CD4-positive, alpha-beta T cell treated with Interferon alpha-2 for 1 hour (primary cell): ENCODE data around the gene GABRG3.

Experiments used
- DNase-seq, 2 donors: peaks; one replicate each; pipeline ENCODE4 v3.0.0-alpha.2; 2020 to 2022

GABRG3 gene

DNA sequence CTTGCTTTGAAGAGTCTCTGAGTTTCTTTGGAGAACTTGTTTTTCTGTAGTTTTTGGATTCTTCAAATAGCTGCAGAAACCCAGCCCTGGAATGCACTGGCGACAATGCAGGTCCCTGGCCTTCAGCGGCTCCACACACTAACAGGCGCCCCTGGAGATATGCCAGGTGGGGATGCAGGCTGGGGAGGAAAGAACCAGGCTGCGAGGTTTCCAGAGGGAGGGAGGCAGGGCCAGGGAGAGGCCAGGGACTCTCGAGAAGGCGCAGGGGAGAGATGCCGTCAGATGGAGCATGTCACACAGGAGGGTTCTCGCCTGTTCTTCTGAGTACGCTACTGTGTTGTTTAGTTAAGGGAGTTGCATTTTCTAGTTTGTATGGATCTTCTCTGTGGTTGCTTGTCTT is 283.1 kb downstream of the GABRG3 start:
- DNase-seq: no peak

DNA sequence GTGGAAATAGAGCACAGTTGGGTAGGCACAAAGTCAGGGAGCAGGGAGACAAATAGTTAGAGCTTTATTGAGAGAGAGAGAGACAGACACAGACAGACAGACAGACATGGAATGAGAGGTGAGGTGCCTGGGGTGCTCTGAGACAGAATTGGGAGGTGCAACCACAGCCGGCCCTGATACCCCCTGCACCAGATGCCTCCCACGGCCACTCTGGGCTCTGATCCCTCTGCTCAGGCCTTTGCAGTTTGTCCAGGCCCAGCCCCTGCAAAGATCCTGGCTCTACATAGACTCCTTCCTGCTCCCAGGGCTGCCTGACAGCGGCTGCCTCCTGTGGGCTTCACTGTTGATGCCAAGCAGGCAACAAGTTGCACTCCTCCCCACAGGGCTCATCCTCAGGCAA is 283.8 kb downstream of the GABRG3 start:
- DNase-seq: no peak

DNA sequence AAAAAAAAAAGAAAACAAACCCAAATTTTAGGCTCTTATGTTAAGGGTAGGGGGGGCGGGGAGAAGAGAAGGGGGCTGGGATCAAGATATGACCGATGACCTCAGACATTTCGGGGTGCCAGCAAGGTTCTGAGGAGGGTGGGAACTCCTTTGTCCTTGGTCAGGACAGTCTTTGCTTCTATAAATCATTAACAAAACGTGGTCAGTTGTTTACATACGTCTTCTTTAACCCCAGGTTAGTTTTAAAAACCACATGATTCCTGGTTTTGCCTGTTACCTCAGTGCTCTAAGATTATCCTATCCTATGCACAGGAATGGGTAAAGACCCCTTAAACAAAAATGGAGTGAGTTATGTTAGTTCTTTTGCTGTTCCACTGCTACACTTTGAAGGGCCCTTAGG is 285.5 kb downstream of the GABRG3 start:
- DNase-seq: no peak

DNA sequence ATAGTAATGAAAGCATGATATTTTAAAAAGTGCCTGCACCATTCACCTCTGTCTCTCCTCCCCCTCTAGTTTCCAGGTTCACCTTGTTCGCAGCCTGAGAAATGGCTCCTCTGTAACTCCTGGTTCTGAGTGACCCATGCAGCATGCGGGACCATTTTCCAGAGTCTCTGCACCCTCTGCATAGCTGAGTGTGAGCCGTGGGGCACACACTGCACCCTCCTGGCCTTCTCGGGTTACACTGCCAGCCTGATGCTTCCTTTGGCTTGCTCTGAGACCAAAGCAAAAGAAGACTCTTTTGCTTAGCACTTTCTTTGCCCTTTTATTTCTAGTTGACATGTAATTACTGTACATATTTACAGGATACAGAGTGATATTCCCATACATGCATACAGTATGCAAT is 287.3 kb downstream of the GABRG3 start:
- DNase-seq: no peak

DNA sequence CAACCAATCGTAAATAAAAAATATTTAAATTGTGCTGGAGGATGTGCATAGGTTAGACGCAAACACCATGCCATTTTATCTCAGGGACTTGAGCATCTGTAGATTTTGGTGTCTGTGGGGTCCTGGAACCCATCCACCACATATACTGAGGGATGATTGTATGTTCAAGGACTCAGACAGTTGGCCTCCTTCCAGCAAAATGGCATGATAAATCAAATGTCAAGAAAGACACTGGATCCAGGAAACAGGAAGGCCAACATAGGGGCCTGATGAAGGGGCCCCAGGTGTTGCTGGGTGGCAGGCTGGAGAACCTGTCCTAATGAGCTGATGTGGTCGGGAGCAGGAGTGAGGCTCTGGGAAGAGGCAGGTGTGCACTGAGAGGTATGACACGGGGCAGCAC is 289.5 kb downstream of the GABRG3 start:
- no peak for DNase-seq

DNA sequence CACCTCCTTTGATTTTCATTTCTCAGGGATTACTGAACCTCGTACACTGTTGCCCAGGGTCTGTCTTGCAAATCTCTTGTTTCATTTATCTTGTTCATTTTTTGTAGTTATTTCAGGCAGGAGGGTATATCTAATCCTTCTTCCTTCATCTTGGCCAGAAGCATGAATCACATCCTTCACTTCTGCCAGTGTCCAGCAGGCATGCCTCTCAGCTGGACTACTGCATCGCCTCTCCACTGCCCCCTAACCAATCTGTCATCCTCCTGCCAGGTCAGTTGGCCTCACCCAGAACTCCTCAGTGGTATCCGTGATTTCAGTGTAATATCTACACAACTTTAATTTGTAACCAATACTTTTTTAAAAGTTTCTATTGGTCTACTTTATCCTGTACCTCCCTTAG is 297.9 kb downstream of the GABRG3 start:
- DNase-seq: no peak

DNA sequence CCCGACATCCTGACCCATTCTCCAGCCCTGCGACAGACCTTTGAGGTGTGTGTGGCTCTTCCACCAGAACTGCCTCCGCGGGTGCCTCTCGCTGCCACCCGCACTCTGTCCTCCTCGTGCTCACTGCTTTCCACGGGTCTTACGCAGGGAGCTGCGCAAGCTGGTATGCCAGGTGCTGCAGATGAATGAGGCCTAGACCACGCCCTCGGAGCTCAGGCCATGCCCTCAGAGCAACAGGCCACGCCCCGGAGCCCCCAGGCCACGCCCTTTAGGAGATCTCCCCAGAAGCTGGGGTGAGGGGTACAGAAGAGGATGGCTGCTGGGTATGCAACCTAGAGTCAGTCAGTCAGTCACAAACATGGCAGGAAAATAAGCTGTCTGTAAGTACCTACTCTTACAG is 300.3 kb downstream of the GABRG3 start:
- no peak for DNase-seq

DNA sequence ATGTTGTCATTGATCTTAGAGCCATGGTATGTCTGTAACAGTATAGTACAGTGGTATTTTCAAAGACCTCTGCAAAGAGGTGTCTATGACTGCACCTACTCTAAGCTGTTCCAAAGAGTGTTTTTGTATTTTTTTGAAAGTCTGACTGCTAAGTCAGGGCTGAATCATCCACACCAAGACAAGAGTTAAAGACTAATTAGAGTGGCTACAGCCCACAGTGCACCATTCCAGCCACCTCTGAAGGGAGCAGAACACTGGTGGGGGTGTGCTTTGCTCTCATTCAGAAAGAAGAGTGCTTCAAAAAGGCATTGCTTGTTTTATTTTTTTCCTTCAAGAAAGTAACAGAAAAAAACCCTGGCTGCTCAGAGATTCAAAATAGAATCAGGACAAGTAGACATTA is 301.4 kb downstream of the GABRG3 start:
- DNase-seq: no peak

DNA sequence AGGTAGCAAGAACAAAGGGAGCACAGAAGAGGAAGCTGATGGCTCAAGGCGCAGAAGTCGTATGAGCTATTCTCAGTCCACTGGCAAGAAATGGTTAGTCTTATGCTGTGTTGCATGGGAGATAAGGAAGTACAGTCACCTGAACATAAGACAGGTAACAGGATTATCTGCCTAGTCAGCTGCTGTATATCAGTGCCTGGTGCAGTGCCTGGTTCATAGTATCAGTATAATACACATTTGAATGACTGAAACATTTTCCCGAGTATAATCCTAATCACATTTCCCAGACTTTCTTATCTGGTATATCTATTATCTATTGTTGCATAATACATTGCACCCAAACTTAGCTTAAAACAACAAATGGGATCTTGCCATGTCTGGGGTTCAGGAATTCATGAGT is 302.5 kb downstream of the GABRG3 start:
- no peak for DNase-seq

DNA sequence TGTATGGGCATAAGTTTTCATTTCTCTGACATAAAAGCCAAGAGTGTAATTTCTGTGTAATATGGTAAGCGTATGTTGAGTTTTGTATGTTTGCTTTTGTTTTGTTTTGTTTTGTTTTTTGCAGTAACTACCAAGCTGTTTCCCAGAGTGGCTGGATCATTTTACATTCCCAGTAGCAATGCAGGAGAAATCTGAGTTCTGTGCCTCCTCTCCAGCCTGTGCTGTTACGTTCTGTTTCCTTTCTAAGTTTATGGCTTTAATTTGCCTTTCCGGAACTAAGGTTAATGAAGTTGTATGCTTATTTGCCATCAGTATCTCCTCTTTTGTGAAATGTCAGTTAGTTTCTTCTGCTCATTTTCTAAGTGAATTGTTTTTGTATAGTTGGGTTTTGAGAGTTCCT is 307.8 kb downstream of the GABRG3 start:
- no peak for DNase-seq

DNA sequence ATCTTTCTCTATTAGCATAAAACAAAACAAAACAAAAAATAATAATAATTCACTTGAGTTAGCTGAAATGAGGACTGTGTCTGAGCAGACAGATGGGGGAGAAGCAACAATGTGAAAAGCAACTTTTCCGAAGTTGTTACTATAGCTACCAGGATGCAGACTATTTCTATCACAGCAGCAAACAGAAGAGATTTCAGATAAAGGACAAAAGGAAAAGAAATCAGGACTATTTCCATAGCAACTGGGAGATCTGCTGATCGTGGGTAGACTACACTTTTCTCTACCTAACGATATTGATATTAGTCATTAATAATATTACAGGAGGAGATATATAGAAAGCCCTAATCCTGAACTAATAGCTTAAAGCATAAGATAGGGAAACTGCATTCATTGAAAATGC is 321.7 kb downstream of the GABRG3 start:
- DNase-seq: no peak

DNA sequence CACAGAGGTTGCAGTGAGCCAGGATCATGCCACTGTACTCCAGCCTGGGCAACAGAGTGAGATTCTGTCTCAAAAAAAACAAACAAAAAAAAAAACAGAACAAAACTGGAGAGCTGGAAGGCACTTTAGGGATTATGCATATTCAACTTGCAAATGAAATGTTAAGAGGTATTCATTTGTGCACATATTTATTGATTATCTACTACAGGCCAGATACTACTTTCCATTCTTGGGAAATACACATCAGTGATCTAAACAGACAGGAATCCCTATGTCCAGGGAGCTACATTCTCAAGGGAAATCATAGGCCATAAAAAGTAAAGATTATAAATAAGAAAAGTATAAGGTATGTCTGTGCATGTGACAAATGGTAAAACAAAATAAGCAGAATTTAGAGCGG is 322.6 kb downstream of the GABRG3 start:
- no peak for DNase-seq

DNA sequence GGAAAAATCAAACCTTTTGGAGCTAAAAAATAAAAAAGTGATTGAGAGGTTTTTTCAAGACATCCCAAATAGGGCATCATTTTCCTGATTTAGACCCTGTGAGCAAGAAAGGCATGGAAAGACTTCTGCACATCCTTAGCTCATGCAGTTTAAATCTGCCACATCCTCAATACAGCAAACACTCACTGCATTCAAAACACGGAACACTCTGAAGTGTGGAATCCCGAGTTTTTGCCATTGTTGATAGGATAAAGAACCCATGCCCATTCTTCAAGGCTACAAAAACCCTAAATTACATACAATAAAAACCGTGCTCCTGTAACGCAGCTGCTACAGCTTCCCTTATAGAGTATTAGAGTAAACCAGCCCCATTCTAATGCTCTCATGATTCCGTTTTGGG is 346.8 kb downstream of the GABRG3 start:
- no peak for DNase-seq

DNA sequence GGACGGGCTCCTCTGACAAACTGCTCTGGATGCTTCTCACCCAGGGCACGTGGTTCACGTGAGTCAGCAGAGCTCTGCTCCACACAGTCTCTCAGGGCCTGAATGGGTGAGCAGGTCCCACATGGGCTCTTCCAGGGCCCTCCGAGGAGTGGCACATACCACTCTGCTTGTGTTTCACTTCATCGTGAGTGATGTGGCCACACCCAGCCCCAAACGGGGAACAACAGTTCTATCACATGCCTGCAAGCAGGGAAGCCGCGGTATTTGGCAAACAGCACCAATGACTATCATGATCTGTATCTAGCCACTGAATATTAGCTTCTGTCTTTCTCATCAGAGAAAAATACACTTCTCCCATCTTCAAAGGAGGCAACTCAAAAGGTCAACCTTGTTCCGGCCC is 352.8 kb downstream of the GABRG3 start:
- no peak for DNase-seq

DNA sequence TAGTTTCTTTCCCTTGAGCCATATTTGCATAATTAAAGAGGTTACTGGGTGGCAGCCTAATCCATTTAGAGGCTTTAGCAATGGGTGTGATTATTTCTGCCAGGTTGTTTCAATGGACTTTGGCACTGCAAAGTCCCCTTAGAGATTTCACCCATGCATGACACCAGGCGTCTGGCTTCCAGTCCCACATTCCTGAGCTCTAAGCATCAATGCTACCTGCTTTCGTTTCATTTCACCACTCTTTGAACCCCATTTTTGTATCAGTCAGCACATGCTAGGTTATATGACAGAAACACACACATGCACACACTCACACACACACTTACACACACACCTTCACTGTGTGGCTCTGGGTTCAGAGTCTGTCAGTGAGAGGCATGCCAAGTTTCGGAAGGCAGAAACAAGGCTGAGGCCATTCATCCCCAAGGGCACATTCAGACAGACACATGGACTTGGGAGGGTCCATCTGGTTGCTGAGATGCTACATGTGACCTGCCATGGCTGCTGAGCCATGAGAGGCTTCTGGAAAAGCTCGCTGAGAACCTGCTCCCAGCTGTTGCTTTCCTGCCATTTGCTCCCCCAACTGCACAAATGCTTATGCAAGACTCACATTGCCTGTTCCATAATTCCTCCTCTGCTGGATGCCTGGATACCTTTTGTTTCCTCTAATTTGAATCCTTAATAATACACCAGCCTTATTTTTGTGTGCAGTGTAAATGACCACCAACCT is 354.1 kb downstream of the GABRG3 start:
- DNase-seq: no peak

DNA sequence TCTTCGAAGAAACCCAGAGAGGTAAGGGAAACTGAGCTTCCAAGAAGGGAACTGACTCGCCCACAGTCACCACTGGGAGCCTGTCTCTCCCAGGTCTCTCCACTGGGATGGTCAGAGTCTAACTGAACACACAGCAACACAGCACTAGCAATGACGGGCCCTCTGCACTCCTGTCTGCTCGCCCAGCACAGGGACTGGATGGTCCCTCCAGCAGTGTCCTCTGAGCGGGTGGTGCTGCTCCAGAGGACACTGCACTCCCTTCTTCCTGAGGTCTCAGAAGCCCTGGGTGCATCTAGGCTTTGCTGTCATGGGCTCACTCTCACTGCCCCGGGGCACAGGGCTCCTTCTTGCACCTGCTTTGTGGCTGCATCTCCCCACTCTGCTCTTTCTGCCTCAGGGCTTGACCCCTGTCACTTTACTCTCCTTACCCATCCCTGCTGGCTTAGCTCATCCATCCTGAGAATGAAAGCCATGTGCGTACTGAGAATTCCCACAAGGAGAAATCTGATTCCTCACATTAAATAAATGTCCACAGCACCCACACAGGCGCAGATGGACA is 356.6 kb downstream of the GABRG3 start:
- DNase-seq: no peak

DNA sequence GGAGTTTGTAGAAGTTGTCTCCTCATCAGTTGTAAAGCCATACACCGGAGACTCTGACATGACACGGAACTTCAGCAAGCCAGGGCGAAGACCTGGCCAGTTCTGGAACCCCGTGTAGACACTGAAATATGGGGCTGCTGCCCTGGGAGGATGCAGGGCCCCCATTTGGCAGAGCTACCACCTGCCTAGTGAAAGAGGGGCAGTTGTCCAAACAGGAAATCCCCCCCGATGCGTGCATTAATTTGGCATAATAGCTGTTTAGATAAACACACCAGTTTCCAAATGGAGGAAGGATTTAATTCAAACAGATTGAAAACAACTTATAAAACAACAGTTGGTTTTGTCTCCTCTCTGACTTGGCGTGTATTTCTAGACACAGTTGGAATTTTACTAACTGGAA is 357.2 kb downstream of the GABRG3 start:
- no peak for DNase-seq

DNA sequence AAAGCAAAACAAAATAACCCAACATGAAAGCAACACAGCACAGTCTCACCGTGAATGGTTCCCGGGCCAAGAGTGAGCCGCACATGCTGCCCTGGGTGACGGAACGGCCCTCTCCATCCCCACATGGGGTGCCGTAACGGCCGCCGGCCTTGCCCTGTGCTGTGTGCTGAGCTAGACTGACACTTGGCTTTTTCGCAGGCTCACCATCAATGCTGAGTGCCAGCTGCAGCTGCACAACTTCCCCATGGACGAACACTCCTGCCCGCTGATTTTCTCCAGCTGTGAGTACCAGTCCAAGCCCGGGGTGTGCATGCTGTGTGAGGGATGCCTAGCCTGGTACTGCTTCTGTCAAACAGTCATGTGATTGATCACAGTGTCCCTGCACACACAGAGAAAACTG is 357.6 kb downstream of the GABRG3 start:
- DNase-seq: no peak

DNA sequence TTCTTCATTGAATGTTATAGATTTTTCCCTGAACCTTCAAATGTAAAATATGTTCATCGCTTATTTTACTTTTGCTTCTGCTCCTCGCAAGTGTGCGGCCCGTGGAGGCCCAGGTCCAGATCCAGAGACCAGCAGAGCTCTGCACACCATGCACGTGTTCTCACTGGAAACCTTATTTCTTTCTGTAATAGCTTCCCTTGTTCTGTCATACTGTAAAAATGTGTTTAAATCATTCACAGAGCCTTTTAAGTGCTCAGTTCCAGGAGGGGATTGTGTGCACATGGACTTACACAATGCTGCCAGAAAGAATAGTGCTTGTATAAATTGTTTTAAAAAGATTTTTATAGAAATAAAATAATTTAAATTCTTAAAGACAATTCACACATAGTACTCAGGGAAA is 359.3 kb downstream of the GABRG3 start:
- DNase-seq: no peak

DNA sequence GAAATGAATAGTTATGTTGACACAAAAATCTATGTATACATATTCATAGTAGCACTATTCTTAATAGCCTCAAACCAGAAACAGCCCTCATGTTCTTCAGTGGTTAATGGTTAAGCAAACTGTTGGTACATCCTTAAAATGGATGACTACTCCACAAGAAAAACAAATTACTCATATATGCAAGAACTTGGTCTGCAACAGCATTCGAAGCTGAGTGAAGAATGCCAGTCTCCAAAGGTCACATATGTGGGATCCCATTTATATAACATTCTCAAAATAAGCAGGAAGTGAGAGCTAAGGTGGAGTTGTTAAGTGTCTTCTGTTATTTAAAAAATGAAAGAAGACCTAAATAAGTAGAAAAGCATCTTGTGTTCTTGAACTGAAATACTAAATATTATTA is 365.7 kb downstream of the GABRG3 start:
- no peak for DNase-seq

DNA sequence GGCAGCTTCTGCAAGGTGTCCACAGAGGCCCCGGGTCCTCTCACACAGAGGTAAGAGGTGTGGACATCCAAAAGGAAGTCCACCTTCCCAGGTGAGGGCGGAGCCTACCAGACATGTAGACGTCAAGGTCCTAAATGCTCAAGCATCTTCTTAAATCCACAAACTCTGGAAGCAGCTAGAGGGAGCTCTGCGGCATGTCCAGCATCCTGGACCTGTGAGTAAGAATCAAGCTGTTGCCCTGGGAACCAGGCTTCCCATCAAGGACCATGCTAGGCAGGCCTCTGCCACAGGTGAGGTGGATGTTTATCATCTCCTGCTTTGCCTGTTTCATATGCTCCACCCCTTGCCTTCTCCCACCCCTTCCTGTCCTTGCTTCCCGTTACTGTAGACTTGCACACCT is 368.2 kb downstream of the GABRG3 start:
- no peak for DNase-seq

DNA sequence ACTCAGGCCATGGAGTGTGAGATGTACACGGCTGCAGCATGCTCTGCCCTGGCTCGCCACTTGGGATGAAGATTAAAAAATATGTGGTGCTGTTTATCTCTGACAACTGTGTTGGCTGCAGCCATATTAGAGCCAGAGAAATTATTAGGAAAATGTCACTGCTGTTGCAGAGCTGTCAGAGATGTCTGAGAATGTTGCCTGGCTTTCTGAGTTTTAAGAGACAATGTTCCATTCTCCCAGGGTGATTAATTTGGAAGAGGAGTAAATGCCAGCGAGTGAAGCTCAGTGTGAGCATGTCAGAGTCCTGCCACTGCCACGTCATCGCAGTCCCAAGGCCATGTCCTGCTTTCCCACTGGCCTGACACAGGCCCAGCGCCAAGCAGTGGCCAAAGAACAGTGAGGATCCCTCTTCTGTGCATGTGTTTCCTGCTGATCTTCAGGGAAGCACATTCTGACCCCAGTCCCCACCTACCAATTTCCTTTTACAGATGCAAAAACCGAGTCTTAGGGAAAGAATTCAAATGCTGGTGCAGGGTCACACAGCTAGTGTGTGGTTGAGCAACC is 370.9 kb downstream of the GABRG3 start:
- DNase-seq: no peak

DNA sequence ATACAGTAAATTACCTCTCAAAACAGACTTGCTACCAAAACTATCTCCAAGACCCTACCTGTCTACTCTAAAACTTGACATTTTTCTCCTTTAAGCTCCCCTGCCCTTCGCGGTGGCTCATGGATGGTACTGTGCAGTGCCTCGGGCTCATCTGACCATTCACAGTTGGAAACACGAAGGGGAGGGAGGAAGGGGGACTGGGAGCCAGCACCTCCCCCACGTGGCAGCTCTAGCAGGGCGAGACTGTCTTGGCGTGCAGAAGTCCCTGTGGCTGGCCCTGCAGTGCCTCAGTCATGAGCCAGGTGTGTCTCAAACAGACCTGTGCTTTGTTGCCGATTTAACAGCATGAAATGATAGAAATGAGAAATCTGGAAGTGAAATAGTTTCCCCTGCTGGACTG is 372.0 kb downstream of the GABRG3 start:
- DNase-seq: no peak

DNA sequence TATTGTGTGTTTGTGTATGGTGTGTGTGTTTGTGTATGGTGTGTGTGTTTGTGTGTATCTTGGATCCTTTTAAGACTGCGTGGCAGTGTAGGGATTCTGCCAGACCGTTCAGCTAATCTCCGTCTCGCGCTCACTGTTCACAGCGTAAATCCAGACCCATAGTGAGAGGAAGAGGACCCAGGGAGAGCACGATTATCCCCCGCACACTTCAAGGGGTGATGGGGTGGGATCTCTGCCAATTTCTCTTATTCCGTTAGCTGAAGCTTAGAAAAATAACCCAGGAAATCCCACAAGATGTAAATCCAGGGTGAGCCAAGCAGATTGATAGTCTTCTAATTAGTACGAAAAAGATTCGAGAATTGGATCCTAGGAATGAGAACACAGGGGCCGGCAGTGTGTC is 381.2 kb downstream of the GABRG3 start:
- DNase-seq: no peak

DNA sequence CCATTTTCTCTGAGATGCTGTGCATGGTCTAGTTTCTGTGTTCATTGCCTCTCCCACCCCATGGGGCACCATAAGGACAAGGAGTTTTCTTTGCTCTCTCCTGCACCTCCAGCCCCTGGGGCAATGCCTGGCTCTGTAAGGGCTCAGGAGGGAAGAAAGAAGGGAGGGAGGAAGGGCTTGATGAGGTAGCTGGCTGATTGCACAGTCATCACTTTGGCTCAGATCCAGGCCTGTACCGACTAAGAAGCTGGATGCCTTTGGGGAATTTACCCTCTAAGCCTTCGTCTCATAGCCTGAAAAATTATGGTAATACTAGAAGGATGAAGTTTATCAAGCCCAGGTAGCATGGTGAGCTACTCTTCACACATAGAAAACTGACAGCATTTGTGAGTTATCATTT is 382.9 kb downstream of the GABRG3 start:
- DNase-seq: no peak
